Embryonic facial prominence (tissue), 1 donor: ENCODE measurements around the gene COPRS.

Experiments
- DNase-seq: peaks from one replicate; pipeline ENCODE4 v3.0.0-alpha.2; 2016; ENCODE audit errors: extremely low spot score

The COPRS gene

DNA sequence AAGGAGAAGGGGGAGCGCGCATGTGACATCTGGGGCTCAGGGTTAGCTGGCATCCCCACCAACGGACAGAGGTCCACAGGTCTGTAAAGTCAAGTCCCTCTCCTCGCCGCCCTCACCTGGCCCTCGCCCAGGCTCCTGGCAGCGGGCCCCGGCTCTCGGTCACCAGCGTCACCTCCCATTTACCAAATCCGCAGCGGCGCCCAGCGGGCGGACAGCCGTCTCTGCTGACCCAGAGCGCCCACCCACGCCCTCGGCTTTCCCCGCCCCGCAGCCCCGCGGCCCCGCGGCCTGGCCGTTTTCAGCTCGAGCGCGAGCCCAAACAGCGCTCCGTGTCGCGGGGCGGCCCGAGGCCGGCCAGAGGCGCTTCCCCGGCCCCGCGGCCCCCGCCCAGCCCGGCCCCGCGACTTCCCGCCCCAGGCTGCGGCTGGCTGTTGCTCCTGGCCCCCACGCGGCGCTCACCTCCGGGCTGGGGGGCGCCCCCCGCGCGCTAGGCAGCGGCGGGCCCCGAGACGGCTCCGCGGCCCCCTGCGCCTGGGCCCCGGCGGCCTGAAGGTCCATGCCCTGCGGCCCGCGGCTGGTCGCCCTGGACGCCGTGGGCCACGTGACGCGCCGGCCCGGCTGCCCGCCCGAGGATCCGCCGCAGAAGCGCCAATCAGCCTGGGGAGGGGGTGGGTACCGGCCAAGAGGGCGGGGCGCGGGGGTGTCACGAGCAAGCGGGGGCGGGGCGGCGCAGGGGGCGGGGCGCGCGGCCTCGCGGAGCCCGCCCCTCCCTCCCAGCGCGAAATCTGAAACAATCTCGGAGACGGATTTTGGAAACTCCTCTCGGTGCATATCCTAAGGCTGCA, at the start of gene COPRS:
COPRS (minus strand) TSS at position 603 of the 845 bp plus-strand sequence; CDS start at position 558, 45 bp downstream.
- DNase-seq, result no peak

- no peak for DNase-seq
Observed at GRCh38 chr17:31908386-31908785, 49.3 kb upstream of the COPRS start.

DNA sequence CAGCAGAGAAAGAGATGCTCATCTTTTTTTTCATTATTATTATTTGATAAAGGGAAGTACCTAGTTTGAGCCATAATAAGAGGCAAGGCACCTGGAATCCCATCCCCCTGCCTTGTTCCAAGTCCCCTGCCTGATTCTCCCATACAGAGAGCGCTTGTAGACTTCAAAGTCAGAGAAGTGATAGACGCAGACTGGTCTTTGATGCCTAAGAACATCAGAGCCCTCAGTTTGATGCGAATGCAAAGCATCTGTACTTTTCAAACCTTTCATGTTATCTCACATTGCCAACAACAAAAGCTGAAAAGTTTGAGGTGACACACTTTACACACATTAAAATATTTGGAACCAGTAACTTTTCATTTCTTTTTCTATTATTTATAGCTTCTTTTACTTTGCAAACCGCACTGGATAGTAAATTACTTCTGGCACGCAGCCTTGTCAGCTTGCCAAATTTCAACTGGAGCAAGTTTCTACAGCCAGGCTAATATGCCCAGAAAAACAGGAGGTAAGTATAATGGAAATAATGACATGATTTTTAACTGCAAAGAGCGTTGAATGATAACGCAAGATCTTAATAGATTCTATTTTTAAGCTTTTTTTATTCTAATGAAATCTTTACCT, 48.4 kb upstream of the COPRS start:
- DNase-seq, result peak; percentile 13

GRCh38 chr17:31903401-31903800, 44.4 kb upstream of the COPRS start:
- no peak for DNase-seq

DNA sequence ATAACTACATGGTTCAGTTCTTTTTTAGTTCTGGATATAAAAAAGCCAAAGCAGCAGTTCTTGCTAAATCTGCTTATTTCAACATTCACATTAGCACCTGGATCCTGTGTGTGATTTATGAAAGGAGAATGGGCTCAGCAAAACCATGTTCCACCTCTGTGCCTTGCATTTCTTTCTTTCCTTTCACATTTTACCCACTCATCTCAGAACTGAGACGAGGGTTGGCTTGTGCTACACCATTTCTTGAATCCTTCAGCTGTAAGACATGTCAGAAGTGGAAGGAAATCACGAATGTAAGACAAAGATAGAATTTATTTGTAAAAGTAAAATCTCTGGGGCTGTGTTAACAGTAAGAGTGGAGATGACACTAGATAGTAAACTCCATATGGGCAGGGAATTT, 43.6 kb upstream of the COPRS start:
- DNase-seq, result no peak

DNA sequence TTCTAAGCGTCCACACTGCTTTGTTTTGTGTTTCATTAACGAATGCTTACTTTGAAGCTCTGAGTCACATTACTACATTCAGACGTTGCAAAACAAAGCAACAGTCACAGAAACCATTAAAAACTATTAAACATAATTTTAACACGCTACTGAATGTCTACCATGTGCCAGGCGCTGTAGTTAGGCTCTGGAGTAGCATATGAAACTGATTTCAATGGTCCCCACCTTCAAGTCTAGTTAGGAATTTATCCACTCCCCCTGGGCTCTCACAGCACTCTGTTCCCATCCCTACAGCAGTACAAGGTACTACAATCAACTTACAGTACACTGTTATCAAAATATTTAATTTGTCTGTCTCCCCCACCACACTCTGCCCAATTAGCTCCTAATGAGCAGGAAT, 41.8 kb upstream of the COPRS start:
- DNase-seq, result no peak

GRCh38 chr17:31888124-31888523, 29.1 kb upstream of the COPRS start:
- DNase-seq, result no peak

DNA sequence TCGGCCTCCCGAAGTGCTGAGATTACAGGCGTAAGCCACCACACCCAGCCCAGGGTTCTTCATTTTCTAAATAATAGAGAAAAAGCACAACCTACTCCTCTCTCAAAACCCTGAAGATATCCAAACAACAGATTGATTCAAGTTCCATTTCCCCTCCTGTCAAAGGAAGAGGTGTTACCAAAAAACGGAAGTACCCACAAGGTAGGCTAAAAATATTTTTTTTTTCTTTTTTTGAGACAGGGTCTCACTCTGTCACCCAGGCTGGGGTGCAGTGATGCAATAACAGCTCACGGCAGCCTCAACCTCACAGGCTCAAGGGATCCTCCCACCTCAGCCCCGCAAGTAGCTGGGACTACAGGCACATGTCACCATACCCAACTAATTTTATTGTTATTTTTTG, 23.5 kb upstream of the COPRS start:
- DNase-seq, result no peak

DNA sequence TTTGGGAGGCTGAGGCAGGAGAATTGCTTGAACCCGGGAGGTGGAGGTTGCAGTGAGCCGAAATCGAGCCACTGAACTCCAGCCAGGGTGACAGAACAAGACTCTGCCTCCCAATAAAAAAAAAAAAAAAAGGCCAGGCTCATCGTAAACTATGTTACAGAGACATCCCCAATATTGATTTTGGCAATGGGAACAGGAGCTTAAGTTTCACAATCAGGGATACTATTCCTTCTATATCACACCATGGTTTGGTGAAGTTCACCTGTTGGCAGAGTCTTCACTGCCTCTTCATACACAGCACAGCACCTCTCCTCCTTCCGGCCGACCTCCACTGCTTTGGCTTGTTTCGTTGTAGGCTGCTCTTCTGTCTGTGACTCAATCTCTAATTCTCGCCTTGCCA, 21.3 kb upstream of the COPRS start:
- no peak for DNase-seq

- DNase-seq, result no peak
Observed at GRCh38 chr17:31878703-31879073, 19.6 kb upstream of the COPRS start.

- DNase-seq, result no peak
Observed at GRCh38 chr17:31877911-31878702, 19.1 kb upstream of the COPRS start.

GRCh38 chr17:31877341-31877740, 18.3 kb upstream of the COPRS start:
- DNase-seq, result no peak

- no peak for DNase-seq
Observed at GRCh38 chr17:31875081-31875480, 16.0 kb upstream of the COPRS start.

DNA sequence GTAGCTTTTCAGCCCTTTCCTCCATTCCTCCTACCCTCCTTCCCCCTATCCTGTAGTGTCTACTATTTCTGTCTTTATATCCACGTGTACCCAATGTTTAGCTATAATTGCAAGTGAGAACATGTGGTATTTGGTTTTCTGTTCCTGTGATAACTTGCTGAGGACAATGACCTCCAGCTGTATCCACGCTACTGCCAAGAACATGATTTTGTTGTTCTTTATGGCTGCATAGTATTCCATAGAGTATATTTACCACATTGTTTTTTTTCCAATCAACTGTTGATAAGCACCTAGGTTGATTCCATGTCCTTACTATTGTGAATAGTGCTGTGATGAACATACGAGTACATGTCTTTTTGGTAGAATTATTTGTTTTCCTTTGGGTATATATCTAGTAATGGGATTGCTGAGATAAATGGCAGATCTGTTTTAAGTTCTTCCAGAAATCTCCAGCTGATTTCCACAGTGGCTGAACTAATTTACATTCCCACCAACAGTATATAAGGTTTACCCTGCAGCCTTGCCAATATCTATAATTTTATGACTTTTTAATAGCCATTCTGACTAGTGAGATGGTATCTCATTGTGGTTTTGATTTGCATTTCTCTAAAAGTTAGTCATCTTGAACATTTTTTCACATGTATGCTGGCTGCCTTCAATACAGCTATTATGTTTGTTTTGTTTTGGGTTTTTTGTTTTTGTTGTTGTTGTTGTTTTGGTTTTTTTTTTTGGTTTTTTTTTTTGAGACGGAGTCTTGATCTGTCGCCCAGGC, 10.9 kb upstream of the COPRS start:
- no peak for DNase-seq

DNA sequence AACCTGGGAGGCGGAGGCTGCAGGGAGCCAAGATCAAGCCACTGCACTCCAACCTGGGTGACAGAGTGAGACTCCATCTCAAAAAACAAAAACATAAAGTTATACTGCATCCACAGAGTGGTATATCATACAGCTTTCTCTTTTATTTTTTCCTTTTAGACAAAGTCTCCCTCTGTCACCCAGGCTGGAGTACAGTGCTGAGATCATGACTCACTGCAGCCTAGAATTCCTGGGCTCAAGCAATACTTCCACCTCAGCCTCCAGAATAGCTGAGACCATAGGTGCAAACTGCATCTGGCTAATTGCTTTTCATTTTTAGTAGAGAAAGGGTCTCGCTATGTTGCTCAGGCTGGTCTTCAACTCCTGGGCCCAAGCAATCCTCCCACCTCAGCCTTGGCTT, 10.0 kb upstream of the COPRS start:
- no peak for DNase-seq

DNA sequence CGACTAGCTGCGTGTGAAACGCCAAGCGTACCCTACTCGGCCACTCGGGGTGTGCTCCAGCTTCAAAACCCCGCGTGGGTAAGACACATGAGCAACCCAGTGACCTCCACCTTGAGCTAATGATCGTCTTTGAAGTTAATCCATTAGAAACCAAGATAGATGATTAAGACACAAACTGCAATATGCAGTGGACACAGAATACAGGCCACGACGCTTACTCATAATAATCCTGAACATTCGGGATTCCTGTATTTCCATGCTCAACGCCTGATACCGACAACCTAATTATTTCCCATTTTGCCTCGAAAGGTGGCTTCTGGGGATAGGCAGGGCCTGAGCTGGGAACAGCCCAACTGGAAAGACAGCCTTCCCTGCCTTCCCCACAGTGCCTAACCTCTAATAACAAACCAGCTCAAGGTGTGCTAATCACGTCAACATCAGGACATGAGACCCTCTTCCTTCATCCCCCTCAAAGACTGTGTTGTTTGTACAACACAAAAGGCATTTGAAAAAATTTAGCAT, 504 bp upstream of the COPRS start:
- no peak for DNase-seq

- no peak for DNase-seq
Observed at GRCh38 chr17:31857920-31858641, 963 bp downstream of the COPRS start.

DNA sequence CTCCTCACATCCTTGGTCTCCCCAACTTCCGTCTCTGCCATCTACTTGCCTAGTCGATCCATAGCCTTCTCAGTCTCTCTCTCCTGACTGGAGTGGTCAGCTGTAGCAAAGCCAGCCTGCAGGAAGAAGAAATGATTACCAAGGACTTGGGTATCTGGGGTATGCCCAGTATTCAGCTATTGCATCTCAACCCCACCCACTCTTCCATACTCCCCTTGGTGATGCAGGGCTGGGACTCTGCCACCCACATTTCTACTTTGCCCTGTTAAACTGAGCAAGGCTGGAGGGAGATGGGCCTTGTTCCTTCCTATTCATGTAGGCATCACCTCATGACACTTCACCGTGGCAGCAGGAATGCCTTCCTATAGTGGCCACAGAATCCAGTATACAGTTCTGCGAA, 2.3 kb downstream of the COPRS start:
- no peak for DNase-seq

GRCh38 chr17:31854672-31855071, 4.4 kb downstream of the COPRS start:
- no peak for DNase-seq

- no peak for DNase-seq
Observed at GRCh38 chr17:31853911-31854470, 5.1 kb downstream of the COPRS start.

DNA sequence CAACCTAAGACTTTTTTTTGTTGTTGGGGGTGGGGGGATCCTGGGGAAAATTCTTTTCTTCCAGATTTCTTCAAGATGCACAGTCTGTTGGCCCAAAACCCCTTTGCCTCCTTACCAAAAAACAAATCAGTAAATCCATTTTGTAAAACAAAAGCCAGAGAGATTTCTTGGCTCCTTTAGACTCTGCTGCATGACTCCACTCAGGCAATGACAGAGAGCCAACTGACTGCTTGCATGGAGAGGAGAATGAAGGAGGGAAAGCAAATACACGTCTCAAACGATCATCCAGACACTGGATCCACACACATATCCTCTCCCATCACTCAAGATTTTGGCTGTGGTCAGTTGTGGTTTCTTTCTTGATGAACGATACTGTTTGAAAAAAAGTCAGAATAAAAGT, 13.8 kb downstream of the COPRS start:
- no peak for DNase-seq
